CD4-positive, alpha-beta T cell treated with Interleukin-10 for 1 hour (primary cell): ENCODE measurements around the gene CLCN4.

Experiments used
- DNase-seq: peaks from one replicate; pipeline ENCODE4 v3.0.0-alpha.2; 2020

Gene CLCN4

DNA sequence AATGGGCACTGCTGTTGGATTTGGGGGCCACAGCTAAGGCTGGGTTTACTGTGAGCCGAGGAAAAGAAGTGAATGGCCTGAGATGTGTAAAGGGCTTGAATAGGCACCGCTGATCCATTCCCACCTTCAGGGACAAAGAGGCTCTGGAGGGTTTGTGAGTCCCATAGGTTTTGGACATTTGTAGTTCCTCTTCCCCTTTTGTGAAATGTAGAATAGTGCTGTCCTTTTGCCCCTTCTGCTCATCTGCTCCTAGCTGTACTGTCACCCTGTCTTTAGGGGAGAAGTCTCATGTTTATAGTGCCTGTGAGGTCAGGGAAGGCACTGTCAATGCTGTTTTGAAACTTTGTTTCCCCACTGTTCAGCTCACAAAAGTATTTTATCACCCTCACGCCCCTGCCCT, 26.4 kb upstream of the CLCN4 start:
- no peak for DNase-seq

DNA sequence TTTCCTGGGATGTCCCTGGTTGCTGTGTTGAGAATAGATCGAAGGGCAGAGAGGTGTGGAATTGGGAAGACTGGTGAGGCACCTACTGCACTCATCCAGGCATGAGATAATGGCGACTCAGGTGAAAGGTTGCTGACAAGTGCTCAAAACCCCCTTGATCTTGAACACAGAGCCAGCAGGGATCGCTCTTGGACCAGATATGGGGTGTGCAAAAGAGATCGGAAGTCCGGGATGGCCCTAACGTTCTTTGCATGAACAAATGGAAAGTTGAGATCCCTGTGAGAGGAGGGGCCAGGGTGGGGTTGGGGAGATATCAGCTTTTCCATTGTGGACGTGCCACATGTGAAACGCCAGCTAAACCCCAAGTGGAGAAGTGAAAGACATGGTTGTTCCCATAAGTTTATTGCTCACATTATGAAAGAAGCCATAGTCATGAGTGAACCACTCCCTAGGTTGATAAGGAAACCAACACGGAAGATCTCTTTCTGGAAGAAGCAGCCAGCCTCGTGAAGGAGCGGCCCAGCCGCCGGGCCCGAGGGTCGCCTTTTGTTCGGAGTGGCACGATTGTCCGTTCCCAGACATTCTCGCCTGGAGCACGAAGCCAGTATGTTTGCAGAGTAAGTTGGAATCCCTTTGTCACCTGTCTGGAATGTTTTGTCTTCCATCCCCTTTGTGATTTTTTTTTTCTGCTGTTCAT, 22.6 kb upstream of the CLCN4 start:
- DNase-seq: no peak

DNA sequence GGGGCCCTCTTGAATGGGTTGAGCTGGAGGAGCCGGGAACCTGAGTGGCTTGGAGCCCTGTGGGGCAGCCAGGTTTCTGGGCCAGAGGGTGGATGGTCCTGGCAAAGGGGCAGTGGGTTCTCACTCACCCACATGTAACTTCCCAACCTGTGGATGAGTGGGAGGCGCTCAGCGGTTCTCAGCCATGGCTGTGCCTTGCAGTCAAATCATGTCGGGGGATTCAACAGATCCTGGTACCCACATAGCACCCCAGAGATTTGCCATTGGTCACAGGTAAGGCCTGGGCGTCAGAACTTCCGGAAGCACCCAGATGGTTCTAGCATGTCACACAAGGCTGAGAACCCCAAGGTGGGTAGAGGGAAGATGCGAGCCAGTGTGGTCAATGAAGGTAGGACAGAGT, 21.9 kb upstream of the CLCN4 start:
- DNase-seq: no peak

DNA sequence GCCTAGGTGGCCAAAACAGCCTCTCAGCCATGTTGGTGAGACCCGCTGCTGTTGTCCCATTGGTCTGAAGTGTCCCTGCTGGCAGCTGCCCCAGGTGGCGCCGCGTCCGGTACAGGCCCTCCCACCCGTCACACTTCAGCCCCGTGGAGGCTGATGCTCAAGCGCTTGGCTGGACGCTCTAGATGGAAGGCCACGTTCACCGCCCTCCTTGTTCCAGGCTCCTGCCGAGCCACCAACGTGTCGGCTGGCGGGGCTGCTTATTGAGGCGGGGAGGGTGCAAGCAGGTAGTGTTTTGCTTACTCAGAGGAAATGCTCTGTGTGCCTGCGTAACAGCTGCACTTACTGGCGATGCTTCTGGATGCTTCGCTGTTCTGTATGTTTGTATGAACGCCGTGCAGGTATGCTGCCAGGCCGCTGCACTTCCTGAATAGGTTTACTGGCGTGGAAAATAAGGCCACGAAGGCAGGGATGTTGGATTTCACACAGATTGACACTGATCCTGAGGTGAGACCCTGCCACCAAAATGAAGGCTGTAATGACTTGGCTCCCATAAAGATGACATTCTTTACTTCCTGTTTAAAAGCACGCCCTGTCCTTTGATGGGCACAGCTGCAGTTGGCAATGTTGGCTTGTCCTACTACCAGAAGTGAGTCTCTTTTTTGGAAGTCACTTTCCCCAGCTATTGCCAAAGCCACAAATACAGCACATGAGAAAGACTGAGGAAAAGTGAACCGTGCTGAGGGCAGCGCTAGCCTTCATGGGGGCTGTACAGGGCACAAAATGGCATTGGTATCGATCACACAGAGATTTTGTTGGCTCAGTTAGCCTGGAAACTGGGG, 21.0 kb upstream of the CLCN4 start:
- no peak for DNase-seq

DNA sequence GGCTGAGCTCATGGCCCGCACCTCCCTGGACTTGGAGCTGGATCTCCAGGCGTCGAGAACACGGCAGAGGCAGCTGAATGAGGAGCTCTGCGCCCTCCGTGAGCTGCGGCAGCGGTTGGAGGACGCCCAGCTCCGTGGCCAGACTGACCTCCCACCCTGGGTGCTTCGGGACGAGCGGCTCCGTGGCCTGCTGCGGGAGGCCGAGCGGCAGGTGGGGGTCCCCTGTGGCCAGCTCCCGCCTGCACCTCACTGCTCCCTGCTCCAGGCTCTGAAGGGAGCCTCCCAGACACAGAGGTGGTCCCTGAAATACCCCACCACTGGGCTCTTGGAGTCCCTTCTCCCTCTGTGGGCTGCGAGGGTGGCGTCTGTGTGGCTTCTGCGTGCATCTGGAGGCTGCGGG, 18.0 kb upstream of the CLCN4 start:
- DNase-seq: no peak

DNA sequence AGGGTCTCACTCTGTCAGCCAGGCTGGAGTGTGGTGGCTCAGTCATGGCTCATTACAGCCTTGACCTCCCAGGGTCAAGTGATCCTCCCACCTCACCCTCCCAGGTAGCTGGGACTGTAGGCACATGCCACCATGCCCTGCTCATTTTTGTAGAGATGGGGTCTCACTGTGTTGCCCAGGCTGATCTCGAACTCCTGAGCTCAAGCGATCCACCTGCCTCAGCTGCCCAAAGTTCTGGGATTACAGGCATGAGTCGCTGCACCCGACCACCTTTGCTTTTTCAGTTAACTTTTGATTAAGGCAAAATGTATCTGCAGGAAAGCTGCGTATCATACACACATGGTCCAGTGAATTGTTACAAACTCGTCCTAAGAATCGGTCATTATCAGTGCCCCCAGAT, 16.5 kb upstream of the CLCN4 start:
- DNase-seq: no peak

DNA sequence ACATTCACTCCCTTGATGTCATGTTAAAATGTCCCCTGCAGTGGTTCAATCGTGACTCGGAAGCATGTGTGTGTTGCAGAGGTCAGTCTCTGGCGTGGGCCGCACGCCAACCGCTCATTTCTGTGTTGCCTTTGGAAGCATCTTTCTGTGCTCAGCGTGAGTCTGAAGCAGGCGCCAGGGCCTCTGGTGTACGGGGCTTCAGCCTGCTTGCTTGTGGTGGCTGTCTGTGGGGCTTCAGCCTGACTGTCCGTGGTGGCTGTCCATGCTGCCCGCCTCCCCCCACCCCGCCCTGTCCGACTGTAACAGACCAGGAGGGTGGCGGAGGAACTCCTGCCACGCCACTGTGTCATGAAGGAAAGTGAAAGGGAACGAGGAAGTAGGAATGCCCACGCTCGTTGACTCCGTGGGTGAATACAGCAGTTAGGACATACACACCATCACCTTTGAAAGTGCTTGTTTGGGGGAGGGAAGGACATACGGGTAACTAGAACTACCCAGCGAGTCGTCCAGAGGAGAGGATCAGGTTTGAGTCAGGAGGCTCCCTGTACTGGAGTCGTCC, 14.7 kb upstream of the CLCN4 start:
- no peak for DNase-seq

DNA sequence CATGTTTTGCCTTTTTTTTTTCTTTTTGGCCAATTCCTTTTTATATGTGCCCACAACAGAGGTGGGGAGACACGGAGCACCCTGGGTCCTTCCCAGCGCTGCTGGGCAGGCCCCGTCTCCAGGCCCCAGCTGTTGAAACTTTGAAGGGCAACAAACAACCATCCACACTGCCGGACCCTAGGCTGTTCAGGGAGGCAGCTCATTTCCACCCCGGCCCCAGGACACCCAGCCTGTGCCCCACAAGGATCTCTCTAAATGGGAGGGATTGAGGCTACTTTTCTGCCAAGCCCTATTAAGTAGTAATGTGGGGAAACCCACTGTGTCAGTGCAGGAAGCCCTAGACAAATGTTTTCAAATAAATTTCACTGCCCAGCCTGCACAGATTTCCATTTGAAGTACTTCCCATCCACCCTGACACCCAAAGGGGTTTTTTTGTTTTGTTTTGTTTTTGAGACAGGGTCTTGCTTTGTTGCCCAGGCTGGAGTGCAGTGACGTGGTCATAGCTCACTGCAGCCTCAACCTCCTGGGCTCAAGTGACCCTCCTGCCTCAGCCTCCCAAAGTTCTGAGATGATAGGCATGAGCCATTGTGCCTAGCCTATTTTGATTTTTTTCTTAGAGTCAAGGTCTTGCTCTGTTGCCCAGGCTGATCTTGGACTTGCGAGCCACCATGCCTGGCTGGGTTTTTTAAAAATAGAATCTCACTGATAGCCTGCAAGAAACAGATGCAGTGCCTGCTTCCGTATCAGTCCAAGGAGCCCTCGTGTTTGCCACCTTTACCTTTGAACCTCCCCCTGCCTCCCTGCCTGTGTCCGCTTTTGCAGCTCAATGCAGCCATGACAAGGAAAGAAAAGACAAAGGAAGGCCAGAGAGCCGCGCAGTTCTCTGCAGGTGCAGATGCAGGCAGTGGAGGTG, 13.4 kb upstream of the CLCN4 start:
- no peak for DNase-seq

DNA sequence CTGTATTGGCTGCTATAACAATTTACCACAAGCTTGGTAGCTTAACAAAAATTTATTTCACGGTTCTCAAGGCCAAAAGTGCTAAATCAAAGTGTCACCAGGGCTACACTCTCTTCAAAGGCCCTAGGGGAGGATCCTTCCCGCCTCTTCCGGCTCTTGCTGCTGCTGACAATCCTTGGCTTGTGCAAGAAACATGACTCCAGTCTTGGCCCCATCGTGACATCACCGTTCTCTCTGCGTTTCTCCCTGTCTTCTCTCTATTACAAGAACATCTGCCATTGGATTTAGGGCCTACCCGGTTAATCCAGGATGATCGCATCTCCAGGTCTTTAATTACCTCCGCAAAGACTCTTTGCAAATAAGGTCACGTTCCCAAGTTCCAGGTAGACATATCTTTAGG, 10.4 kb upstream of the CLCN4 start:
- no peak for DNase-seq

DNA sequence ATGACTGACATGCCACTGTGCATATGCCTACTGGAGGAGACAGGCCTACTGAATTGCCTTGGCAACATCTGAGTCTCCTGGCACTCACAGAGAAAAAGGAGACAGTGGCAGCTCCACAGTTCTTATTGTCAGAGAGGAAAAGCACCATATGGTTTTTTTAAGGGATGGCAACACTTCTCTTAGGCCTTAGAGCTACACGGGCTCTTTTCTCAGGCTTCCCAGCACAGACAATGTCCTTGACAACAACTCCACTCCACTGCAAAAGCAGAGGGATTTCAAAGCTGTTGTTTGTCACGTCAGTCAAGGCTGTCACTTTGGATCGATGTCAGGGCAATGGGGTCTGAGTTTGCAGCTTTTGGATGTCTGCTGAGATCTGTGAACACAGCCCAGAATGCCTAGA, 4.7 kb upstream of the CLCN4 start:
- no peak for DNase-seq

DNA sequence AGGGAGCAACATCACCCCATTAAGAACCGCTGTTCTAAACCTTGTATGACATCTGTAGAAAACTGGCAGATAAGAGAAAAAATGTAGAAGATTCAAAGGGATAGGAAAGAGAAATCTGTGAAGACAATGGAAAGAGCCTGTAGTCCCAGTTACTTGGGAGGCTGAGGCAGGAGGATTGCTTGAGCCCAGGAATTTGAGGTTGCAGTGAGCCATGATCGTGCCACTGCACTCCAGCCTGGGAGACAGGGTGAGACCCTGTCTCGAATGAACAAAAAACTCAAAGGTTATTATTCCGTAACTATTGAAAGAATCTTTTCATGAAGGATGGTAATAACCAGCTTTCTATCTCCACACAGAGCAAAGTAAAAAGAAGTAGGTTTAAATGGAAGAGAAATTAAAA, 1.6 kb upstream of the CLCN4 start:
- DNase-seq: no peak

DNA sequence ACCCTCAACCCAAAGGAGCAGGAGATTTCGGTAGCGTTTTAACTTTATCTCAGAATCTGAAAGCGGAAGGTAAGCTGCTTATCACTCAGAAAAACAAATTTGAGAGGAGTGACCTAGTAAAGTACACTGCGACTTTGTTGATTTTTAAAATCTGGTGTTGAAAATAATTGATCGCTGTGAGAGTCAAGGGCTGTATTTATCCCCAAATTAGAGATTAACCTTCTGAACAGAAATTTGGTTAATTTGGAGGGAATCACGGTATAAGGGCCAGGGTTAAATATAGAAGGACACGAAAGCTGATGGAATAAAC, 212 bp downstream of the CLCN4 start:
- no peak for DNase-seq

DNA sequence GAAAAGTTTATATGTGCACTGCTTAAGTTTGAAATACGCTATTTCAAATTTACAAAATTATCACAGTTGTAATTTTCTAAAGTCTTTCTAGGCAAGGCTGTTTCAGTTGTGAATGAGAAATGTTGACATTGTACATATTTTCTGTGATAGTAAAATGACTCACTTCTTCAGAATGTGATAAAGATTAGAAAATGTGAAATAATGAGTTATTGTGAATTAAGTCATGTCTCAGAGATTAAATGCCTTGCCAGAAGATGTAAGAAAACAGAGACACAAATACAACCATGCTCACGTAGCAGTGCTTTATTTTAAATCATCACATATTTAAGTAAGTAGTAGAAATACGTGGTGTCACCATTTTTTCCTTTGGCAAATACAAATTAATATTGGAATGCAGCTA, 768 bp downstream of the CLCN4 start:
- DNase-seq: no peak

DNA sequence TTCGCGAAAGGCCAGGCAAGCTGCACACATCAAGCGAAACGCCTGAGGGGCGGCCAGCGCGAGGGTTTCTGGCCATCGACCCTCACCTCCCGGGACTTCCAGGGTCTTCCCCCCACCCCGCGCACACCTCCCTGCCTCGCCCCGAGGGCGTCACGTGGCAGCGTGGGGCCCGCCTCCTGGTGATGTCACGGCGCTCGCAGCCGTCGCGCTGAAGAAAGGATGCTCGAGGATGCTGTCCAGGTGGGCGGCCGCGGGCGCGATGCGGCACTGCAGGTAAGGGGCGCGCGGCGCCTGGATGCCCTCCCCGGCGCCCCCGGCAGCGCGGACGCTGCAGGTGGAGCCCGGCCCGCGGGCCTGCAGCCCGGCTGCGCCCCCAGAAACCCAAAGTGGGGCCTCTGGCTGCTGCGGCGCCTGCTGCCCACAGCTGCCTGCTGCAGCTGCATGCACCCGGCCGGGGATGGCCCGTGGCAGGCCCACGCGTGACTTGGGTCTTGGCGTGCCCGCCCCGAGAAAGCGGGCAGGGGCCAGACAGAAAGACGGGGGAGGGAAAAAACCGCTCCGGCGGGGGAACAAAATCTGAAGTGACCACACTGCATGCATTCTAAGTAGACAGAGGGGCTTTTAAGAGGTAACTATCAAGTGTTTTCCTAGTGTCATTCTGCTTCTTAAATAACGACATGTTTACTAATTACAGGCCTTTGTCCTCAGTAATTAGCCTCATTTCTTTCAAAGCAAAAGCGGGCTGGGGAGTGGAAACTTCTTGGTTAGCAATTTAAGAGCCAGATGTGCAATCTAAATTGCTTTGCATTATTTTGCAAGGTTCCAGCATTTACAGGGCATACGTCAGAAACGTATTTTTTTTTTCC, 1.7 kb downstream of the CLCN4 start:
- no peak for DNase-seq

DNA sequence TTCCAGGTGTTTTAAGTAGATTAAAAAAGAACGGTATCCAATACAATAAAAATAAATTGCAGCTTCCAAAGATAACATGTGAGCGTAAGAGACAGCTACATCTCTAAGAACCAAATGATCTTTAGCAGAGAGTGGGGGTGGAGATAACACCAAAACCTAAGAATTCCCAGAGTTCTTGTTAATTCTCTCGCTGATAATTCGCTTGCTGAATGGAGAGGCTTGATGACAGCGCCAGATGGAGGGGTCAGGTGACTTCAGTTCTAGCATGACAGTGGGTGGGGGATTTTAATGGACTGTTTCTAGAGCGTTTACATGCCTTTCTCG, 2.3 kb downstream of the CLCN4 start:
- DNase-seq: no peak

DNA sequence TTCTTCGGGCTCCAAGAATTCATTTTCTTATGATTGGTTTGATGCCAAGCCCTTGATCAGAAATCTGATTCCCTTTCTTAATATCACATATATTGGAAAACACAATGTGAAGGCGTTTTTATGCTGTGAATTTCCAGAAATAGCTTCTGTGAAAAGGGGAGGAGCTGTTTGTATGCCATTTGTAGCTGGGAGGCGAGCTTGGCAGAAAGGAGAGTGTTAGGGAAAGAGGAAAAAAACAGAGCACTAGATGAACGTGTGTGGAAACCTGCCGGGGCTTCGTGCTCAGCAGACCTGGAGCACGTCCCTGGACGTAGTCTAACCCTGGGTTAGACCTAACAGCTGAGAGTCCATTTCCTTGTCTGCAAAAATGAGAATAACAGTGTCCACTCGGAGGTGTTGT, 3.4 kb downstream of the CLCN4 start:
- no peak for DNase-seq

DNA sequence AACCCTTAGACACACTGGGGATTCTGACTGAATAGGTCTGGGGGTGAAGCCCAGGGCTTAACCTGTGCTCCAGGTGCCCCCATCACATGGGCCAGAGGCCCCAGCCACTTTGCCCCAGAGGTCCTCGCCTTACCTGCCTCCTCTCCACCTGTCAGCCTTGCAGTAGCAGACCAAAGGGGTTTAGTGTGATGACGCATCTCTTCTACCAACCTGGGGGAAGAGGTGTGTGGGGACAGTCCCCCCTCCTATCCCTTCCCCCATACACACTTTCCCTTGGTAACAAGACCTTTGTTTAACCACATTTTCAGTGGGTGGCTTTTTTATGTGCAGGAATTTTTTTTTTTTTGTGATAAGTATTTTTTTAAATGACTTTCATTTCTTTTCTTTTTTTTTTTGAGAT, 6.3 kb downstream of the CLCN4 start:
- DNase-seq: no peak

DNA sequence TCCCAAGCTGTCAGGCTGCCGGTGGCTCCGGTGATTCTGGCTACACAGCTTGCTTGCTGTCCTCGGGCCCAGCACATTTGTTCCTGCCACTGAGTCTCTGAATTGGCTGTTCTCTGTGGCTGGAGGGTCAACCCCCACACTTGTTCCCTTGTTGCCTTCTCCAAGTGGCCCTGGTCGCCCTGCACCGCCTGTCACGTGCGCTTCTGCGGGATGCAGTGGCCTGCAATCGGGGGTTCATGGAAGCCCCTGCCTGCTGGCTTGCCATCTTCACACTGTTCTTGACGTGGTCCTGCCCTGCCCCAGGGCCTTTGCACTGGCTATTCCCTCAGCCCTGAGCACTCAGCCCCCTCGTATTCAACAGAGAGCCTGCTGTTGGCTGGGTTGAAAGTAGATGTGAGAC, 8.1 kb downstream of the CLCN4 start:
- DNase-seq: no peak

DNA sequence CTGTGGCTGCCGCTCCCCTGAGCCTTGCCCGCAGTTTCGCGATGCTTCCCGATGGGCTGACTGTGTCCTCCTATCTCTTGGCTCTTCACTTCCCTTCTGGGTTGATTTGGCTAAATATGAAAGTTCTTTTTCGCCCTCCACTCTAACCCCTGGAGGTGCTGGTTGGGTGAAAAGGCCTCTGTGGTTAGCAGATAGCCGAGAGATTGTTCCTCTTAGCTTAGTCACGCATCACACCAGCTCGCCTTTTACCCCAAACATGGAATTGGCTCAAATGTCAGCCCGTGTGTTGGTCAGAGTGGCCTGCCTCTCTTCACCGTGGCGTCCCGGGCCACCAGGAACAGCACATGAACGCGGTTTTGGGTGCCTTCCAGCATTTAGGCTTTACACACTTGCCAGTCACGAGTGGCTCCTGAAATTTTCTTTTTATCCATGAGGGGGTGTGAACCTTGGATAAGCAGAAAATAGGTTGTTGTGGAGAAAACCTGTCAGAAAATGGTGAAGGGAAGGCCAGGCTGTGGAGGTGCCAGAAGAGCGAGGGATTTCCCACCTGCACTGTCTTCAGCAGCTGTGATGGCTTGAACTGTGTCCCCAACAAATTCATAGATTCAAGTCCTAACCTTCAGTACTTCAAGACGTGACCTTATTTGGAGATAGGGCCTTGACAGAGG, 8.9 kb downstream of the CLCN4 start:
- no peak for DNase-seq

DNA sequence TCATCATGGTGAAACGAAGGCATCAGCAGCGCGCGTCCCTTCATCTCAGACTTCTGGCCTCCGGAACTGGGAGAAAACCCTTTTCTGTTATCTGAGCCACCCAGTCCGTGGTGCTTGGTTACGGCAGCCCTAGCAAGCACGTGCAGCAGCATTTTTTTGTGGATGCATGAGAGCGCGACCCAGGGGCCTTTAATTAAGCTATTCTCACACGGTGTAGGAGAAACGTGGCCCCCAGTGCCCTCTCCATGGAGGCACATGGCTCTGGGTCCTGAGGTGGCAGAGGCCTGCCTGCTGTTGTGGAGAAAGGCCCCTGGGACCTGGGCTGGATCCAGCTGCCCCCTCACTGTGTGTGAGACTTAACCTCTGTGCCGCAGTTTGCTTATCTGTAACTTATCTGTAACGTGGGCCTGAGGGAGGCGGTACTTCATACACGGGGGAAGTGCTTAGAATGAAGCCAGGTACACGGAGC, 9.5 kb downstream of the CLCN4 start:
- DNase-seq: no peak

DNA sequence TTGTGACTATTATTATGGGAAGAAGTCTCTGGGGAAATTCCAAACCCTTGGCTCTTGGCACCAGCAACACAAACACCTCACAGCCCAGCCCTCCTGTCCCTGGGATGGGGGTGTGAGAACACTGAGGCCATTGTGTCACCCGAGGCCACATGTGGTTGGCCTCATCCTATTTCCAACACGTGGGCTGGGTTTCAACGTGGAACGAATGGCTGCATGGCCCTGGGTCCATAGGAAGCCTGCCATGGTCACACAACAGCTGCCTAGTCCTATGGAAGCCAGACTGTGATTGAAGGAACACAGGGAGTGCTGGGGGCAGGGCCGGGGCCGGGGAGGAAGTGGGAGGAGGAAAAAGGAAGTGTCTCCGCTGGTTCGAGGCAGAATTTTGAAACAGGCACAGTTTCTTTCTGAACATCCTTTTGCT, 10.0 kb downstream of the CLCN4 start:
- DNase-seq: no peak

DNA sequence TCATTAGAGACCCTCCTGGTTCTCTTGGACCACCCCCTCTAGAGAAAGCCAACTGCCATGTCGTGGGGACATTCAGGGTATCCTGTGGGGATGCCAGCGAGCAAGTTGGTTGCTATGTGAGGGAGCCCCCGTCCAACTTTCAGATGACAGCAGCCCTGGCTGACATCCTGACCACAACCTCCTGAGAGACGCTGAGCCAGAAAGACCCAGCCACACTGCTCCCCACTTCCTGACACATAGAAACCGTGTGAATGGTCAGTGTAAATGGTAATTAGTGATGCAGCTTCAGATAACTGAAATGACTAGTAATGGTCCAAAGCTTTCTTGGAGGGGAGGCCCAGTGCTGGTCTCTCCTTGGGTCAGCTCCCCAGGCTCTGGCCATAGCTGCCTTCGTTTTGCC, 10.8 kb downstream of the CLCN4 start:
- DNase-seq: no peak
